SK-N-SH treated with all-trans-retinoic acid at 6 μM for 48 hours (cell line): ENCODE data around the gene MITD1.

ENCODE experiments used
- ARNTL ChIP-seq: fragments of 450-650 bp; formaldehyde crosslinking; IDR thresholded peaks from 2 replicates; pipeline ENCODE4 v1.5.0; 2020; ENCODE audit warnings: low read depth, mild to moderate bottlenecking, moderate library complexity, borderline replicate concordance
- BACH2 ChIP-seq: fragments of 250-450 bp; sonication (Bioruptor Pico); IDR thresholded peaks from 2 replicates; pipeline ENCODE4 v1.9.0; 2021; ENCODE audit warnings: mild to moderate bottlenecking, borderline replicate concordance
- ESRRG ChIP-seq: fragments of 250-450 bp; sonication (Bioruptor Pico); IDR thresholded peaks from 2 replicates; pipeline ENCODE4 v1.6.1; 2021; ENCODE audit warnings: mild to moderate bottlenecking
- OSR1 ChIP-seq: fragments of 250-450 bp; sonication (Bioruptor Pico); IDR thresholded peaks from 2 replicates; pipeline ENCODE4 v1.8.0; 2022; ENCODE audit warnings: moderate library complexity, mild to moderate bottlenecking, inconsistent platforms
- RARB ChIP-seq: fragments of 250-450 bp; sonication (Bioruptor Pico); IDR thresholded peaks from 2 replicates; pipeline ENCODE4 v1.8.0; 2021; ENCODE audit warnings: mild to moderate bottlenecking, moderate library complexity
- TCF4 ChIP-seq: fragments of 250-450 bp; sonication (Bioruptor Pico); IDR thresholded peaks from 2 replicates; pipeline ENCODE4 v1.8.0; 2021; ENCODE audit warnings: mild to moderate bottlenecking, moderate library complexity, borderline replicate concordance
- TOX ChIP-seq: fragments of 250-450 bp; sonication (Bioruptor Pico); IDR thresholded peaks from 2 replicates; pipeline ENCODE4 v1.8.0; 2021; ENCODE audit warnings: mild to moderate bottlenecking, moderate library complexity, borderline replicate concordance
- ZFP3 ChIP-seq: fragments of 250-450 bp; sonication (Bioruptor Pico); IDR thresholded peaks from 2 replicates; pipeline ENCODE4 v1.5.0; 2020; ENCODE audit warnings: mild to moderate bottlenecking, moderate library complexity
- ZFP30 ChIP-seq: fragments of 450-650 bp; formaldehyde crosslinking; IDR thresholded peaks from 2 replicates; pipeline ENCODE4 v1.5.0; 2022; ENCODE audit warnings: mild to moderate bottlenecking, moderate library complexity
- ZNF8 ChIP-seq: fragments of 450-650 bp; formaldehyde crosslinking; IDR thresholded peaks from 2 replicates; pipeline ENCODE4 v1.5.0; 2020; ENCODE audit warnings: mild to moderate bottlenecking, moderate library complexity
- TF ChIP-seq, protein P1 (sequence below): fragments of 250-450 bp; sonication (Bioruptor Pico); IDR thresholded peaks from 2 replicates; pipeline ENCODE4 v1.8.0; 2021; ENCODE audit warnings: low read depth, mild to moderate bottlenecking, moderate library complexity, borderline replicate concordance
- TF ChIP-seq, protein P2 (sequence below): fragments of 250-450 bp; sonication (Bioruptor Pico); IDR thresholded peaks from 2 replicates; pipeline ENCODE4 v1.8.0; 2020; ENCODE audit warnings: mild to moderate bottlenecking, moderate library complexity, borderline replicate concordance
- TF ChIP-seq, protein P3 (sequence below): fragments of 250-450 bp; sonication (Bioruptor Pico); IDR thresholded peaks from 2 replicates; pipeline ENCODE4 v1.5.1; 2020; ENCODE audit warnings: low read depth, mild to moderate bottlenecking, moderate library complexity

DNA sequence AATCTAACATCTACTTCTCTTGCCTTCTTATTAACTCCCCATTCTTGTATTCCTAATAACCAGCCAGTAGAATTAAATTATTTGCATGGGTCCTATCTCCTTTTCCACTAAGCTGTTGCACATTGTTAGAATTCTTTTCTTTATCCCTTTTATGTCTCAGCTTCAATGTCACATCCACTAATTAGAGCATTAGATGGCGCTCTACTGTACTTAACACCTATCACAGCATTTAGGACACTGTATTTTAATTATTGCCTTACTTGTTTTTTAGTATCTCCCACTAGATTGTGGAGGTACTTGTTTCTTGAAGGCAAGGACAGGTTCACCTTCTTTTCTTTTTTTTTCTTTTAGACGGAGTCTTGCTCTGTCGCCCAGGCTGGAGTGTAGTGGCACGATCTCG is 22.3 kb downstream of the MITD1 start:
- TF ChIP-seq ZFP3 (CRISPR knock-in tag) (no peak), RARB (CRISPR knock-in tag) (no peak), ESRRG (no peak), ARNTL (CRISPR knock-in tag) (no peak), ZNF8 (CRISPR knock-in tag) (no peak), TOX (CRISPR knock-in tag) (no peak), ZFP30 (CRISPR knock-in tag) (no peak), BACH2 (no peak), TCF4 (no peak), OSR1 (no peak)
- TF ChIP-seq, protein P1, sequence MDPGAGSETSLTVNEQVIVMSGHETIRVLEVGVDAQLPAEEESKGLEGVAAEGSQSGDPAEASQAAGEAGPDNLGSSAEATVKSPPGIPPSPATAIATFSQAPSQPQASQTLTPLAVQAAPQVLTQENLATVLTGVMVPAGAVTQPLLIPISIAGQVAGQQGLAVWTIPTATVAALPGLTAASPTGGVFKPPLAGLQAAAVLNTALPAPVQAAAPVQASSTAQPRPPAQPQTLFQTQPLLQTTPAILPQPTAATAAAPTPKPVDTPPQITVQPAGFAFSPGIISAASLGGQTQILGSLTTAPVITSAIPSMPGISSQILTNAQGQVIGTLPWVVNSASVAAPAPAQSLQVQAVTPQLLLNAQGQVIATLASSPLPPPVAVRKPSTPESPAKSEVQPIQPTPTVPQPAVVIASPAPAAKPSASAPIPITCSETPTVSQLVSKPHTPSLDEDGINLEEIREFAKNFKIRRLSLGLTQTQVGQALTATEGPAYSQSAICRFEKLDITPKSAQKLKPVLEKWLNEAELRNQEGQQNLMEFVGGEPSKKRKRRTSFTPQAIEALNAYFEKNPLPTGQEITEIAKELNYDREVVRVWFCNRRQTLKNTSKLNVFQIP, result no peak
- TF ChIP-seq, protein P2, sequence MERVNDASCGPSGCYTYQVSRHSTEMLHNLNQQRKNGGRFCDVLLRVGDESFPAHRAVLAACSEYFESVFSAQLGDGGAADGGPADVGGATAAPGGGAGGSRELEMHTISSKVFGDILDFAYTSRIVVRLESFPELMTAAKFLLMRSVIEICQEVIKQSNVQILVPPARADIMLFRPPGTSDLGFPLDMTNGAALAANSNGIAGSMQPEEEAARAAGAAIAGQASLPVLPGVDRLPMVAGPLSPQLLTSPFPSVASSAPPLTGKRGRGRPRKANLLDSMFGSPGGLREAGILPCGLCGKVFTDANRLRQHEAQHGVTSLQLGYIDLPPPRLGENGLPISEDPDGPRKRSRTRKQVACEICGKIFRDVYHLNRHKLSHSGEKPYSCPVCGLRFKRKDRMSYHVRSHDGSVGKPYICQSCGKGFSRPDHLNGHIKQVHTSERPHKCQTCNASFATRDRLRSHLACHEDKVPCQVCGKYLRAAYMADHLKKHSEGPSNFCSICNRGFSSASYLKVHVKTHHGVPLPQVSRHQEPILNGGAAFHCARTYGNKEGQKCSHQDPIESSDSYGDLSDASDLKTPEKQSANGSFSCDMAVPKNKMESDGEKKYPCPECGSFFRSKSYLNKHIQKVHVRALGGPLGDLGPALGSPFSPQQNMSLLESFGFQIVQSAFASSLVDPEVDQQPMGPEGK (CRISPR knock-in tag), result no peak
- TF ChIP-seq, protein P3, sequence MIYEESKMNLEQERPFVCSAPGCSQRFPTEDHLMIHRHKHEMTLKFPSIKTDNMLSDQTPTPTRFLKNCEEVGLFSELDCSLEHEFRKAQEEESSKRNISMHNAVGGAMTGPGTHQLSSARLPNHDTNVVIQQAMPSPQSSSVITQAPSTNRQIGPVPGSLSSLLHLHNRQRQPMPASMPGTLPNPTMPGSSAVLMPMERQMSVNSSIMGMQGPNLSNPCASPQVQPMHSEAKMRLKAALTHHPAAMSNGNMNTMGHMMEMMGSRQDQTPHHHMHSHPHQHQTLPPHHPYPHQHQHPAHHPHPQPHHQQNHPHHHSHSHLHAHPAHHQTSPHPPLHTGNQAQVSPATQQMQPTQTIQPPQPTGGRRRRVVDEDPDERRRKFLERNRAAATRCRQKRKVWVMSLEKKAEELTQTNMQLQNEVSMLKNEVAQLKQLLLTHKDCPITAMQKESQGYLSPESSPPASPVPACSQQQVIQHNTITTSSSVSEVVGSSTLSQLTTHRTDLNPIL (CRISPR knock-in tag), result no peak
